Measurements from ENCODE around the gene GRIK1. TPM values are rescaled to one million over a fixed set of nuclear protein-coding genes. Genes with fewer than 3 reads are reported as not detected.

Gene GRIK1
- total RNA-seq, 1 experiment from 2014 or later = not detected

GRCh38 chr21:29506947-29507346 is 432.8 kb downstream of the GRIK1 start:
- Histone ChIP-seq H2AFZ (ENCODE audit: low read length) (no peak overlapping the region), H3K9me2 (replicated peaks; ENCODE audit: insufficient read depth, low read length) (no peaks in the 10 kb centered on the region), H3K9ac (ENCODE audit: low read length) (no peak overlapping the region), H3K27me3 (ENCODE audit: low read length) (no peaks in the 10 kb centered on the region), H3K36me3 (ENCODE audit: insufficient read depth, low read length) (no peaks in the 10 kb centered on the region), H4K20me1 (ENCODE audit: insufficient read depth, low read depth, low read length) (no peaks in the 10 kb centered on the region), H3K79me2 (ENCODE audit: low read length) (no peaks in the 10 kb centered on the region), H3K27ac (ENCODE audit: low read length) (no peak overlapping the region), H3K9me3 (ENCODE audit: low read length) (no peaks in the 10 kb centered on the region), H3K4me1 (ENCODE audit: low read length) (no peaks in the 10 kb centered on the region), H3K4me3 (ENCODE audit: low read length) (no peak overlapping the region), H3K4me2 (ENCODE audit: low read depth, low read length, poor library complexity, severe bottlenecking) (no peak overlapping the region)
- no peak for DNase-seq

GRCh38 chr21:29506214-29506613 is 433.6 kb downstream of the GRIK1 start:
- no peak for DNase-seq
- Histone ChIP-seq H3K4me1 (ENCODE audit: low read length) (no peaks in the 10 kb centered on the region), H3K9me3 (ENCODE audit: low read length) (no peaks in the 10 kb centered on the region), H3K9ac (ENCODE audit: low read length) (no peak overlapping the region), H4K20me1 (ENCODE audit: insufficient read depth, low read depth, low read length) (no peaks in the 10 kb centered on the region), H2AFZ (ENCODE audit: low read length) (no peak overlapping the region), H3K4me2 (ENCODE audit: low read depth, low read length, poor library complexity, severe bottlenecking) (no peak overlapping the region), H3K36me3 (ENCODE audit: insufficient read depth, low read length) (no peaks in the 10 kb centered on the region), H3K27me3 (ENCODE audit: low read length) (no peaks in the 10 kb centered on the region), H3K4me3 (ENCODE audit: low read length) (no peak overlapping the region), H3K27ac (ENCODE audit: low read length) (no peak overlapping the region), H3K9me2 (replicated peaks; ENCODE audit: insufficient read depth, low read length) (no peaks in the 10 kb centered on the region), H3K79me2 (ENCODE audit: low read length) (no peaks in the 10 kb centered on the region)

GRCh38 chr21:29504751-29505321 is 435.0 kb downstream of the GRIK1 start:
- H3K9me2 ChIP-seq (replicated peaks; ENCODE audit: insufficient read depth, low read length) = no peaks in the 10 kb centered on the region
- H3K4me3 ChIP-seq (ENCODE audit: low read length) = no peak overlapping the region
- H4K20me1 ChIP-seq (ENCODE audit: insufficient read depth, low read depth, low read length) = no peaks in the 10 kb centered on the region
- no peak for DNase-seq
- H3K9ac ChIP-seq (ENCODE audit: low read length) = no peak overlapping the region
- H3K9me3 ChIP-seq (ENCODE audit: low read length) = no peaks in the 10 kb centered on the region
- no peak overlapping the region for H2AFZ ChIP-seq (ENCODE audit: low read length)
- H3K27ac ChIP-seq (ENCODE audit: low read length) = no peak overlapping the region
- no peaks in the 10 kb centered on the region for H3K27me3 ChIP-seq (ENCODE audit: low read length)
- H3K79me2 ChIP-seq (ENCODE audit: low read length) = no peaks in the 10 kb centered on the region
- H3K4me2 ChIP-seq (ENCODE audit: low read depth, low read length, poor library complexity, severe bottlenecking) = no peak overlapping the region
- H3K36me3 ChIP-seq (ENCODE audit: insufficient read depth, low read length) = no peaks in the 10 kb centered on the region
- H3K4me1 ChIP-seq (ENCODE audit: low read length) = no peaks in the 10 kb centered on the region

- H3K4me1 ChIP-seq (ENCODE audit: low read length) = no peaks in the 10 kb centered on the region
- H3K9me2 ChIP-seq (replicated peaks; ENCODE audit: insufficient read depth, low read length) = no peaks in the 10 kb centered on the region
- no peak overlapping the region for H3K4me3 ChIP-seq (ENCODE audit: low read length)
- no peaks in the 10 kb centered on the region for H3K27me3 ChIP-seq (ENCODE audit: low read length)
- H3K9ac ChIP-seq (ENCODE audit: low read length) = no peak overlapping the region
- H2AFZ ChIP-seq (ENCODE audit: low read length) = no peak overlapping the region
- no peaks in the 10 kb centered on the region for H3K79me2 ChIP-seq (ENCODE audit: low read length)
- no peak for DNase-seq
- no peaks in the 10 kb centered on the region for H3K36me3 ChIP-seq (ENCODE audit: insufficient read depth, low read length)
- H3K27ac ChIP-seq (ENCODE audit: low read length) = no peak overlapping the region
- H4K20me1 ChIP-seq (ENCODE audit: insufficient read depth, low read depth, low read length) = no peaks in the 10 kb centered on the region
- no peak overlapping the region for H3K4me2 ChIP-seq (ENCODE audit: low read depth, low read length, poor library complexity, severe bottlenecking)
- H3K9me3 ChIP-seq (ENCODE audit: low read length) = no peaks in the 10 kb centered on the region
These were observed 438.3 kb downstream of the GRIK1 start for GRCh38 chr21:29501451-29501850.

GRCh38 chr21:29499734-29500343 is 440.0 kb downstream of the GRIK1 start:
- Histone ChIP-seq H3K4me2 (ENCODE audit: low read depth, low read length, poor library complexity, severe bottlenecking) (no peak overlapping the region), H3K27me3 (ENCODE audit: low read length) (no peaks in the 10 kb centered on the region), H3K27ac (ENCODE audit: low read length) (no peak overlapping the region), H3K4me3 (ENCODE audit: low read length) (no peak overlapping the region), H3K9ac (ENCODE audit: low read length) (no peak overlapping the region), H3K4me1 (ENCODE audit: low read length) (no peaks in the 10 kb centered on the region), H3K9me3 (ENCODE audit: low read length) (no peaks in the 10 kb centered on the region), H3K36me3 (ENCODE audit: insufficient read depth, low read length) (no peaks in the 10 kb centered on the region), H3K79me2 (ENCODE audit: low read length) (no peaks in the 10 kb centered on the region), H3K9me2 (replicated peaks; ENCODE audit: insufficient read depth, low read length) (no peaks in the 10 kb centered on the region), H2AFZ (ENCODE audit: low read length) (no peak overlapping the region), H4K20me1 (ENCODE audit: insufficient read depth, low read depth, low read length) (no peaks in the 10 kb centered on the region)
- peak; percentile 53 for DNase-seq

- H3K4me1 ChIP-seq (ENCODE audit: low read length) = no peaks in the 10 kb centered on the region
- H4K20me1 ChIP-seq (ENCODE audit: insufficient read depth, low read depth, low read length) = no peaks in the 10 kb centered on the region
- DNase-seq = no peak
- H3K27ac ChIP-seq (ENCODE audit: low read length) = no peak overlapping the region
- H2AFZ ChIP-seq (ENCODE audit: low read length) = no peak overlapping the region
- H3K27me3 ChIP-seq (ENCODE audit: low read length) = no peaks in the 10 kb centered on the region
- no peaks in the 10 kb centered on the region for H3K9me2 ChIP-seq (replicated peaks; ENCODE audit: insufficient read depth, low read length)
- no peaks in the 10 kb centered on the region for H3K79me2 ChIP-seq (ENCODE audit: low read length)
- H3K36me3 ChIP-seq (ENCODE audit: insufficient read depth, low read length) = no peaks in the 10 kb centered on the region
- H3K9ac ChIP-seq (ENCODE audit: low read length) = no peak overlapping the region
- H3K9me3 ChIP-seq (ENCODE audit: low read length) = no peaks in the 10 kb centered on the region
- H3K4me2 ChIP-seq (ENCODE audit: low read depth, low read length, poor library complexity, severe bottlenecking) = no peak overlapping the region
- no peak overlapping the region for H3K4me3 ChIP-seq (ENCODE audit: low read length)
These were observed 440.6 kb downstream of the GRIK1 start for GRCh38 chr21:29499229-29499628.

GRCh38 chr21:29496337-29496736 is 443.5 kb downstream of the GRIK1 start:
- Histone ChIP-seq H3K9ac (ENCODE audit: low read length) (no peak overlapping the region), H4K20me1 (ENCODE audit: insufficient read depth, low read depth, low read length) (no peaks in the 10 kb centered on the region), H3K4me2 (ENCODE audit: low read depth, low read length, poor library complexity, severe bottlenecking) (no peak overlapping the region), H3K4me3 (ENCODE audit: low read length) (no peak overlapping the region), H3K36me3 (ENCODE audit: insufficient read depth, low read length) (no peaks in the 10 kb centered on the region), H3K27me3 (ENCODE audit: low read length) (no peaks in the 10 kb centered on the region), H2AFZ (ENCODE audit: low read length) (no peak overlapping the region), H3K4me1 (ENCODE audit: low read length) (no peaks in the 10 kb centered on the region), H3K9me3 (ENCODE audit: low read length) (no peaks in the 10 kb centered on the region), H3K27ac (ENCODE audit: low read length) (no peak overlapping the region), H3K79me2 (ENCODE audit: low read length) (no peaks in the 10 kb centered on the region), H3K9me2 (replicated peaks; ENCODE audit: insufficient read depth, low read length) (no peaks in the 10 kb centered on the region)
- DNase-seq = no peak

GRCh38 chr21:29490016-29490415 is 449.8 kb downstream of the GRIK1 start:
- H3K4me2 ChIP-seq (ENCODE audit: low read depth, low read length, poor library complexity, severe bottlenecking) = no peak overlapping the region
- H3K9me2 ChIP-seq (replicated peaks; ENCODE audit: insufficient read depth, low read length) = no peaks in the 10 kb centered on the region
- no peaks in the 10 kb centered on the region for H3K36me3 ChIP-seq (ENCODE audit: insufficient read depth, low read length)
- H3K27me3 ChIP-seq (ENCODE audit: low read length) = no peaks in the 10 kb centered on the region
- H3K9me3 ChIP-seq (ENCODE audit: low read length) = no peaks in the 10 kb centered on the region
- no peaks in the 10 kb centered on the region for H4K20me1 ChIP-seq (ENCODE audit: insufficient read depth, low read depth, low read length)
- H3K27ac ChIP-seq (ENCODE audit: low read length) = no peak overlapping the region
- no peak overlapping the region for H2AFZ ChIP-seq (ENCODE audit: low read length)
- no peaks in the 10 kb centered on the region for H3K79me2 ChIP-seq (ENCODE audit: low read length)
- no peak overlapping the region for H3K4me3 ChIP-seq (ENCODE audit: low read length)
- H3K9ac ChIP-seq (ENCODE audit: low read length) = no peak overlapping the region
- H3K4me1 ChIP-seq (ENCODE audit: low read length) = peaks cover 8% of the 10 kb centered on the region
- no peak for DNase-seq

Data from Karpas-422 (cell line).